HG03060 (cell line): ENCODE results near the gene MON1A.

ENCODE experiments used
- ATAC-seq: cut with Tn5 transposase; IDR thresholded peaks from one replicate; pipeline ENCODE4 v1.9.1; 2021; ENCODE audit warnings: low read depth, moderate number of reproducible peaks; ENCODE audit not compliant: unreplicated experiment

MON1A gene

GRCh38 chr3:49859576-49860305 lies 69.9 kb downstream of the MON1A start:
- no peak for ATAC-seq
